GM19372 (cell line): ENCODE measurements around the gene HUWE1.
"Not testable (repeated sequence)": the region's sequence is repeated elsewhere in the genome, so short reads cannot be mapped to it uniquely, and the experiment has no call there.

Experiments used
- ATAC-seq: cut with Tn5 transposase; IDR thresholded peaks from one replicate; pipeline ENCODE4 v1.9.1; 2021; ENCODE audit warnings: mild to moderate bottlenecking, low read depth, moderate library complexity; ENCODE audit not compliant: unreplicated experiment

Gene HUWE1

GRCh38 chrX:53686151-53686885 lies at the start of gene HUWE1:
Gene HUWE1 (minus strand): TSS chrX:53686719. CDS start chrX:53654107, 32,612 bp downstream.
- ATAC-seq, result peak; percentile 38

- no peak for ATAC-seq
These were observed 46.3 kb upstream of the HUWE1 start for GRCh38 chrX:53732797-53733196.

GRCh38 chrX:53729751-53730150 lies 43.2 kb upstream of the HUWE1 start:
- ATAC-seq, result no peak

- ATAC-seq, result no peak
These were observed 42.0 kb upstream of the HUWE1 start for GRCh38 chrX:53728506-53728905.

- ATAC-seq, result no peak
These were observed 38.4 kb upstream of the HUWE1 start for GRCh38 chrX:53724872-53725271.

GRCh38 chrX:53723381-53723780 lies 36.9 kb upstream of the HUWE1 start:
- no peak for ATAC-seq

GRCh38 chrX:53721610-53722009 lies 35.1 kb upstream of the HUWE1 start:
- not testable (repeated sequence) for ATAC-seq

- not testable (repeated sequence) for ATAC-seq
These were observed 33.1 kb upstream of the HUWE1 start for GRCh38 chrX:53719666-53720065.

GRCh38 chrX:53718073-53718472 lies 31.6 kb upstream of the HUWE1 start:
- ATAC-seq, result no peak

GRCh38 chrX:53717205-53717604 lies 30.7 kb upstream of the HUWE1 start:
- ATAC-seq, result no peak

GRCh38 chrX:53716328-53717088 lies 30.0 kb upstream of the HUWE1 start:
- no peak for ATAC-seq

GRCh38 chrX:53715346-53715924 lies 28.9 kb upstream of the HUWE1 start:
- ATAC-seq, result no peak

- no peak for ATAC-seq
These were observed 28.2 kb upstream of the HUWE1 start for GRCh38 chrX:53714580-53715345.

GRCh38 chrX:53713987-53714579 lies 27.6 kb upstream of the HUWE1 start:
- no peak for ATAC-seq

GRCh38 chrX:53711436-53711835 lies 24.9 kb upstream of the HUWE1 start:
- no peak for ATAC-seq

GRCh38 chrX:53704854-53705253 lies 18.3 kb upstream of the HUWE1 start:
- no peak for ATAC-seq

- peak; percentile 76 for ATAC-seq
These were observed 17.8 kb upstream of the HUWE1 start for GRCh38 chrX:53704294-53704693.

- ATAC-seq, result no peak
These were observed 9.5 kb upstream of the HUWE1 start for GRCh38 chrX:53695946-53696549.

GRCh38 chrX:53694642-53695041 lies 8.1 kb upstream of the HUWE1 start:
- no peak for ATAC-seq

GRCh38 chrX:53688300-53688699 lies 1.8 kb upstream of the HUWE1 start:
- no peak for ATAC-seq
